ENCODE measurements around the gene HTATSF1.

Gene HTATSF1

GRCh38 chrX:136475236-136475635 lies 22.2 kb upstream of the HTATSF1 start:
- TF ChIP-seq TCF12 (IDR thresholded peaks at IDR 0.05; ENCODE audit: low read depth) (no peak), EGR1 (IDR thresholded peaks at IDR 0.05) (no peak), CEBPB (IDR thresholded peaks at IDR 0.05) (no peak), EP300 (IDR thresholded peaks at IDR 0.05; ENCODE audit: borderline replicate concordance) (no peak), NFIC (IDR thresholded peaks at IDR 0.05) (no peak), FOXM1 (IDR thresholded peaks at IDR 0.05; ENCODE audit: borderline replicate concordance, low read depth) (no peak), RAD21 (IDR thresholded peaks at IDR 0.05; ENCODE audit: low read depth) (no peak), USF1 (IDR thresholded peaks at IDR 0.05) (no peak), YY1 (IDR thresholded peaks at IDR 0.05; ENCODE audit: low read depth) (no peak), TEAD4 (IDR thresholded peaks at IDR 0.05) (no peak), TAF1 (IDR thresholded peaks at IDR 0.05; ENCODE audit: low read depth) (no peak), CREB1 (IDR thresholded peaks at IDR 0.05; ENCODE audit: low read depth) (no peak), ZBTB7A (IDR thresholded peaks at IDR 0.05; ENCODE audit: low read depth) (no peak), MAX (IDR thresholded peaks at IDR 0.05) (no peak)
- TF ChIP-seq, protein P1, sequence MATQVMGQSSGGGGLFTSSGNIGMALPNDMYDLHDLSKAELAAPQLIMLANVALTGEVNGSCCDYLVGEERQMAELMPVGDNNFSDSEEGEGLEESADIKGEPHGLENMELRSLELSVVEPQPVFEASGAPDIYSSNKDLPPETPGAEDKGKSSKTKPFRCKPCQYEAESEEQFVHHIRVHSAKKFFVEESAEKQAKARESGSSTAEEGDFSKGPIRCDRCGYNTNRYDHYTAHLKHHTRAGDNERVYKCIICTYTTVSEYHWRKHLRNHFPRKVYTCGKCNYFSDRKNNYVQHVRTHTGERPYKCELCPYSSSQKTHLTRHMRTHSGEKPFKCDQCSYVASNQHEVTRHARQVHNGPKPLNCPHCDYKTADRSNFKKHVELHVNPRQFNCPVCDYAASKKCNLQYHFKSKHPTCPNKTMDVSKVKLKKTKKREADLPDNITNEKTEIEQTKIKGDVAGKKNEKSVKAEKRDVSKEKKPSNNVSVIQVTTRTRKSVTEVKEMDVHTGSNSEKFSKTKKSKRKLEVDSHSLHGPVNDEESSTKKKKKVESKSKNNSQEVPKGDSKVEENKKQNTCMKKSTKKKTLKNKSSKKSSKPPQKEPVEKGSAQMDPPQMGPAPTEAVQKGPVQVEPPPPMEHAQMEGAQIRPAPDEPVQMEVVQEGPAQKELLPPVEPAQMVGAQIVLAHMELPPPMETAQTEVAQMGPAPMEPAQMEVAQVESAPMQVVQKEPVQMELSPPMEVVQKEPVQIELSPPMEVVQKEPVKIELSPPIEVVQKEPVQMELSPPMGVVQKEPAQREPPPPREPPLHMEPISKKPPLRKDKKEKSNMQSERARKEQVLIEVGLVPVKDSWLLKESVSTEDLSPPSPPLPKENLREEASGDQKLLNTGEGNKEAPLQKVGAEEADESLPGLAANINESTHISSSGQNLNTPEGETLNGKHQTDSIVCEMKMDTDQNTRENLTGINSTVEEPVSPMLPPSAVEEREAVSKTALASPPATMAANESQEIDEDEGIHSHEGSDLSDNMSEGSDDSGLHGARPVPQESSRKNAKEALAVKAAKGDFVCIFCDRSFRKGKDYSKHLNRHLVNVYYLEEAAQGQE (IDR thresholded peaks at IDR 0.05; ENCODE audit: low read depth), result no peak

GRCh38 chrX:136476501-136476900 lies 20.9 kb upstream of the HTATSF1 start:
- TF ChIP-seq NFIC (IDR thresholded peaks at IDR 0.05) (no peak), CREB1 (IDR thresholded peaks at IDR 0.05; ENCODE audit: low read depth) (no peak), YY1 (IDR thresholded peaks at IDR 0.05; ENCODE audit: low read depth) (no peak), FOXM1 (IDR thresholded peaks at IDR 0.05; ENCODE audit: borderline replicate concordance, low read depth) (no peak), CEBPB (IDR thresholded peaks at IDR 0.05) (no peak), USF1 (IDR thresholded peaks at IDR 0.05) (no peak), TEAD4 (IDR thresholded peaks at IDR 0.05) (no peak), EGR1 (IDR thresholded peaks at IDR 0.05) (no peak), RAD21 (IDR thresholded peaks at IDR 0.05; ENCODE audit: low read depth) (no peak), ZBTB7A (IDR thresholded peaks at IDR 0.05; ENCODE audit: low read depth) (no peak), TAF1 (IDR thresholded peaks at IDR 0.05; ENCODE audit: low read depth) (no peak), TCF12 (IDR thresholded peaks at IDR 0.05; ENCODE audit: low read depth) (no peak)
- TF ChIP-seq, protein P1 (IDR thresholded peaks at IDR 0.05; ENCODE audit: low read depth), result no peak

DNA sequence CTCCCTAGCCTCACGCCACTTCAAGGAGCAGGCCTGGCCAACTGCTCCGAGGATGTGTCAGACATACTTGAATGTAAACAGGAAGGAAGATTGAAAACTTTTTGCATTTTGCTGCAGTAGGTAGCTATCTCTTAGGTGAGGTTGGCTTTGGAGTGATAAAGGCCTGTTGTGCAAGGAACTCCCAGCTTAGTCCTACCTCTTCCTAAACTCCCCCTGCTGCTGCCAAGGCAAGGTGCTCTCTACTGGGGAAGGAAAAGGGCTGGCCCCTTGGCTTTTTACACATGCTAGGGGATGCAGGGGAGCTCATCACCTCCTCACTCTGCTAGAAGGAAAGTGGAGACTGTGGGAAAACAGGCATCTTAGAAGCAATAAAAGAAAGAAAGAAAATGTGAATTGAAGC lies 20.4 kb upstream of the HTATSF1 start:
- TF ChIP-seq, protein P1 (IDR thresholded peaks at IDR 0.05; ENCODE audit: low read depth), result no peak
- TF ChIP-seq YY1 (IDR thresholded peaks at IDR 0.05; ENCODE audit: low read depth) (no peak), TAF1 (IDR thresholded peaks at IDR 0.05; ENCODE audit: low read depth) (no peak), CEBPB (IDR thresholded peaks at IDR 0.05) (no peak), NFIC (IDR thresholded peaks at IDR 0.05) (no peak), TEAD4 (IDR thresholded peaks at IDR 0.05) (no peak), FOXM1 (IDR thresholded peaks at IDR 0.05; ENCODE audit: borderline replicate concordance, low read depth) (no peak), EP300 (IDR thresholded peaks at IDR 0.05; ENCODE audit: borderline replicate concordance) (no peak), CREB1 (IDR thresholded peaks at IDR 0.05; ENCODE audit: low read depth) (no peak), ZBTB7A (IDR thresholded peaks at IDR 0.05; ENCODE audit: low read depth) (no peak), TCF12 (IDR thresholded peaks at IDR 0.05; ENCODE audit: low read depth) (no peak), MAX (IDR thresholded peaks at IDR 0.05) (no peak), RAD21 (IDR thresholded peaks at IDR 0.05; ENCODE audit: low read depth) (no peak), EGR1 (IDR thresholded peaks at IDR 0.05) (no peak), USF1 (IDR thresholded peaks at IDR 0.05) (no peak)

DNA sequence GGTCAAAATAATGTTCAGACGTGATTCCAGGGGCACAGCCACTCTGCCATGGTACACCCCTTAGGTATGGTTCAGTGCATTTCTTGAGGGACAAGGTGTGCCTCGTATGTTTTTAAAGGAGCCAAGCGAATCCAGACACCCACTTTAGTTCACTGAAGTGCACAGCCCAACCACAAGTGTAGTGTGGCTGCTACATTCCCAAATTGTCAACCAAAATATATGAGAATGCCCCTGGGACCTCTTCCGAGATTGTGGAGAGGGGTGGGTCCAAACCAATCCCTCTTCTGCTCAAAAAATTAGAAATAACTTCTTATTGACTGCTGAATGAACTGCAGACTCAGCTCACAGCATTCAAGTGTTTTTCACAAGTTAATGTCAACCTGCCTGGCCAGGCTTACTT lies 17.0 kb upstream of the HTATSF1 start:
- TF ChIP-seq FOXM1 (IDR thresholded peaks at IDR 0.05; ENCODE audit: borderline replicate concordance, low read depth) (no peak), EP300 (IDR thresholded peaks at IDR 0.05; ENCODE audit: borderline replicate concordance) (no peak), CREB1 (IDR thresholded peaks at IDR 0.05; ENCODE audit: low read depth) (no peak), TCF12 (IDR thresholded peaks at IDR 0.05; ENCODE audit: low read depth) (no peak), EGR1 (IDR thresholded peaks at IDR 0.05) (no peak)

Measured in Ishikawa (cell line).